G401.6 (cell line): Measurements from ENCODE around the gene MAP4.
"Not testable (repeated sequence)": the region's sequence is repeated elsewhere in the genome, so short reads cannot be mapped to it uniquely, and the experiment has no call there.

ENCODE experiments used
- FAIRE-seq: peaks from 2 replicates; lab custom pipeline; 2012; peaks lifted over from hg19 to GRCh38; lab: Jason Lieb, UNC

The MAP4 gene

DNA sequence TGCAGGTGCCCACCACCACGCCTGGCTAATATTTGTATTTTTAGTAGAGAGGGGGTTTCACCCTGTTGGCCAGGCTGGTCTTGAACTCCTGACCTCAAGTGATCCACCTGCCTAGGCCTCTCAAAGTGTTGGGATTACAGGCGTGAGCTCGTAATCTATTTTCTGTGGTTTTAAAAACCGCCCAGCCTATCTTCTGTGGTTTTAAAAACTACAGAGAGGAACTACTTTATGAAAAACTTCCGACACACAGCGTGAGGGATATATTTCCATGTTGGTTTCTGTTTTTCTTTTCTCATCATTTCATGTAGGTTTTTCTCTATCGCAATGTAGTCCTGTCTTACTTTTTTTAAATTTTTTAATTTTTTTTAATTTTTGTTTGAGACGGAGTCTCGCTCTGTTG, 186.7 kb downstream of the MAP4 start:
- not testable (repeated sequence) for FAIRE-seq

DNA sequence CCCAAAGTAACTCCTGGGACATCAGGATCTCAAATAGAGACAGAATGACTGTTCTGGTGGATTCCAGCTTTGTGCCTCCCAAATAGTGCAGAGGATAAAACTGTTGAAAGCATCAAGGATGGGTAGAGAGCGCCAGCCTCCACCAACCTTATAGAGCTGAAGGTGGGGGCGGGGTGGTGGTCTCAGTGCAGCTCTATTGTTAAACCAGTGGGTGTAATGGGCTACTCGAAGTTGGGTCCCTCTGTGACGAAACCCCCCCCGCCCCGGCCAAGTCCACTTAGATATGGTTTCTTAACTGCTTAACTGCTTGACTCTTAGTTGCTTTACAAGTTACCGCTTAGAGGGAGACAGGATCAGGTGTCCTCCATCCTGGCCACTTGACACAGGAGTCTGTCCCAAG, 190.6 kb downstream of the MAP4 start:
- FAIRE-seq: no peak

DNA sequence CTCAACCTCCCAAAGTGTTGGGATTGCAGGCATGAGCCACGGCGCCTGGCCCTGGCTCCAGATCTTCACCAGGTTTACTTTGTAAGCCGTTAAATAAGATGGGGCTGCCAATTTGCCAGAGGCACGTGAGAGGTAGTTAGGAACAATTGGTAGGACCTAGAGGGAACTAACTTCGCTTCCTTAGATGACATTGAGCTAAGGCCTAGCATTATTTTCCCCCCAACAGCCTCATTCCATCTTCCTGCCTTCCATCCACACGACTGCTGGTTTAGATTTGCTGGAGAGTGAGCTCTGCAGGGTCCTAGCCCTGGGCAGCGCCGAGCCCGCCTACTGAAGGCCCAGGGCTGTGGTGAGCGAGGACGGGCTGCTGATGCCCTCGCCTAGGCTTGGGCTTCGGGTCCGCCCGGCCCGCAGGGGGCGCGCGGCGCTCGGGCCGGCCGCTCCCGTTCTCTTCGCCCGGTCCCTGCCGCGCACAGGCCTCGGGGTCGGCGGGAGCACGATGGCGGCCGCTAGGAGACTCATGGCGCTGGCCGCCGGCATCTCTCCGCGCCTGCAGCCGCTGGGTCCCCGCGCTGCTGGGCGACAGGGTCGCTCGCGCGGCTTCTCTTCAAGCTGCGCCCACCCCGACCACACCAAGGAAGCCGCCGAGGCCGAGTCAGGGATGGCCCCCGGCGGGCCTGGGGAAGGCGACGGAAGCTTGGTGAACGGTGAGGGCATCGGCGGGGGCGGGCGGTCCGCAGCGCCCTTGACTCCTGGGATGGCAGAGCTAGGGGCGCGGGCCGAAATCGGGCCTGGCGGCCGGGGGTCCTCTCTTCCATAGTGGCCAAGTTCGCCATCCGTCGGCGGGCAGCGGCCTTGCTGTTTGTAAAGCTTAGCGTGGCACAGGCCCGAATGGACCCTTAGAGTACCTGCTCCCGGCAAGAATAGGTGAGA, 191.4 kb downstream of the MAP4 start:
- FAIRE-seq: no peak

DNA sequence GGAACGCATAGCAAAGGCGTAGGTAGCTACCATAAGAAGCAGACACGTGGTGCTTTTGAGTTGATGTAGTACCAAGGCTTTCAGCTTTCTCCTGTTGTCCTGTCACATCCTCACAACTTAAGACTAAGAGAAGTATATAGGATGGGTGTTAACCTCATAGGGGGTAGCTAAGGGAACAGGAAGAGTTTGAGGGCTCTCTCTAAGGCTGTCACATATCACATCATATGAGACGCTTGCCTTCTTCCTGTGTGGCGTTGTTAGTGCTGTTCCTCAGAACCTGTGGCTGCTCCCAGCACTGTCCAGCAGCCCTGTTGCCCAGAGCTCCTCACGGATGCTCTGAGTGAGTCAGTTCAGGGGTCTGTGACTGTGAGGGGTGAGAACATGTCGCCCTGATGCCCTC, 198.6 kb downstream of the MAP4 start:
- no peak for FAIRE-seq

DNA sequence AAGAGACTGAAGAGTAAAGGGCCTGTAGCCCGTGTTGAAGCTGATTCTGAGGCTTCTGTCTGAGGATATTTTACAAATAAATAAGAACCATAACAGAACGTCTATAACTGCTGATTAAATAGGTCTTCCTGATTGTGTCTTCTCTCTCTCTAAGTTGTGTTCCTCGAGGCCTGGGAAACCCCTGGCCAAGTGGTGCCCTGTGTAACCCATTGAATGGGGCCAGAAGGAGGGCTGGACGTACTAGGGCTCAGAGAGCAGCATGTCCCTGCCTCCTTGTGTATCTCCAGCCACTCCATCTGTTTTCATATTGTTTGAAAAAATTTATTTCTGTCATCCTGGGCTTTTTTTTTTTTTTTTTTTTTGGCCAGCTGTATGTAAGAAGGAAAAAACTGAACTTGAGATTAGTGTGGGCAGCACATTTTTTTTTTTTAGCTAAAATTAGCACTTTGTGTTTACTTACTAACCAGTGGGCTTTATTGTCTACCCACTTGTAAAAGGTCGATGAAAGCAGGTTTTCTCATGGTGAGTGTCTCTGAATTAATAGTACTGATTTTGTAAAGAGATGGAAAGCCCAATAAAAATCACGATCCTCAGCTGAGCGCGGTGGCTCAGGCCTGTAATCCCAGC, 202.6 kb downstream of the MAP4 start:
- FAIRE-seq: no peak

DNA sequence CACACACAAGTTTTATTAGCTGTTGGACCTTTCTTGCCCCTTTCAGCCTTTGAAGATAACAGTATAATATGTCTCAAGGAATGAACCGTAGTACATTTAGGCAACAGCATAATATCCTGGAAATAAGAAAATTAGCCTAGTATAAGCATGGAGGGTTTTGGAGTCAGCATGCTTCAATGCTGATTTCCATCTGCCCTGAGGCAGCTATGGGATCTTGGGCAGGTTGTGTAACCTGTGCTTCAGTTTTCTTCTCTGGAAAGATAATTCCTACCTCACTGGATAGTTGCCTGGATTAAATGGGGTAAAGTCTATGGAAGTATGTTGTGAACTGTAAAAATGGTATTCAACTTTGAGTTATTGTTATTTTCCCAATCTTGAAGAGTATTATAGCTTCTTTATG, 211.6 kb downstream of the MAP4 start:
- no peak for FAIRE-seq

DNA sequence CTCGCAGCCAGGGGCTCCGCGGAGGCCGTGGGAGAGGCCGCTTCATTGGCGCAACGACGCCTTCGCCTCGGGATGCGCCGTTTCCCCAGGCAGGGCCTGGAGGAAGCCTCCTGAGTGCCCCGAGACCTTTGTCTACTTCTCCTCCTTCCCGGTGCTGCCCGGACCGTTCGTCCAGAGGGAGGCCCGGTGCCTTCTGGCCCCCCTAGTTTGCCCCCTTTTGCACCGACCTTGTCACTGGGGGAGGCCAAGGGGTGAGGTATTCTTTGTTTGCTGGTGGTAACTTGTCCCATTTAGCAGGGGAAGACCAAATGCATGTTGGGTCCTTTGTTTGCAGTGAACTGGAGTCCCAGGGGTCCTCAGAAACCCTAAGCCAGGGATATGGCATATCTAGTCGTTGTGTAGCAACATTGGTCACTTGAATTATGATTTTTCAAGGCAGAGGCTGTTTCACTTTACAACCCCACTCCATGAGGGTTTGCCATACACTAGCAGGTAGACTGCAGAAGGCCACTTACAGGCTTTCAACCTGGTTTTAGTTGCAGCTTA, 212.7 kb downstream of the MAP4 start:
- FAIRE-seq: no peak

DNA sequence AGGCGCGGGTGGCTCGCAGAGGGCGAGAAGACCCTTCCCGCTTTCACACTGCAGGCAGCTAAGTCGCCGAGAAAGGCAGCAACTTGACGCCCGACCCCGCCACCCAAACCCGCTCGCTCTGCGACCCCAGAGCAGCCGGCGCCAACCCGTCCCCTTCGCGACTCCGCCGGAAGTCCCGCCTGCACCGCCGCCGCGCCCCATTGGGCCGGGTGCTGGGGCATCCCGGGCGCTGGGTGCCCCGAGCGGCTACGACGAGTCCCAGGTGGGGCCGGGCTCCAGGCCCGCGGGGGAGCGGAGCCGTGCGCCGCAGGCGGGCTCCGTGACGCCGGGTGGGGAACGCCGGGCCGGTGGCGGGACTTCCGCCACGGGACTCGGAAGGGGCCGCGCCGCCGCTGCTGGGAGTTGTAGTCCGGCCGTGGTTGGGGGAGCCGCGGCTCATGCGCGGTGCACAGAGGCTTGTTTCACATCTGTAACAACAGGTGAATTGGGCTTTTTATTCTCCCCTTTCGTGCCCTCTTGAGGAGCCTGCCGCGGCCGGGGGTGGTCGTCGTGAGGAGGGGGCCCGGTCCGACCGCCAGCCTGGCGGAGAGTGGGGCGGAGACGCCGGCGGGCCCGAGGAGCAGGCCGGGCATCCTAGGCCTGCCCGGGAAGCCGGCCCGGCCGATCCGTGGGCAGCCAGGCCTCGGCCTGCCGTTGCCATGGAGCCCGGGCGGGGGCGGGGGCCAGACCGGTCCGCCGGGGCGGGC, 213.3 kb downstream of the MAP4 start, which contains the start of gene DHX30:
Gene DHX30, plus strand, starts transcription at position 405 of the 746 bp plus-strand sequence. CDS start 7,546 bp downstream, outside the sequence.
- FAIRE-seq: no peak
